Fibroblast of skin of abdomen (primary cell): ENCODE measurements around the gene USE1.

Experiments
- DNase-seq: peaks from one replicate; pipeline ENCODE4 v3.0.0-alpha.2; 2013

USE1 gene

GRCh38 chr19:17205237-17206140 lies 9.7 kb upstream of the USE1 start:
- peak; percentile 24 for DNase-seq

- DNase-seq = no peak
These were observed 8.2 kb upstream of the USE1 start for GRCh38 chr19:17206736-17207581.

DNA sequence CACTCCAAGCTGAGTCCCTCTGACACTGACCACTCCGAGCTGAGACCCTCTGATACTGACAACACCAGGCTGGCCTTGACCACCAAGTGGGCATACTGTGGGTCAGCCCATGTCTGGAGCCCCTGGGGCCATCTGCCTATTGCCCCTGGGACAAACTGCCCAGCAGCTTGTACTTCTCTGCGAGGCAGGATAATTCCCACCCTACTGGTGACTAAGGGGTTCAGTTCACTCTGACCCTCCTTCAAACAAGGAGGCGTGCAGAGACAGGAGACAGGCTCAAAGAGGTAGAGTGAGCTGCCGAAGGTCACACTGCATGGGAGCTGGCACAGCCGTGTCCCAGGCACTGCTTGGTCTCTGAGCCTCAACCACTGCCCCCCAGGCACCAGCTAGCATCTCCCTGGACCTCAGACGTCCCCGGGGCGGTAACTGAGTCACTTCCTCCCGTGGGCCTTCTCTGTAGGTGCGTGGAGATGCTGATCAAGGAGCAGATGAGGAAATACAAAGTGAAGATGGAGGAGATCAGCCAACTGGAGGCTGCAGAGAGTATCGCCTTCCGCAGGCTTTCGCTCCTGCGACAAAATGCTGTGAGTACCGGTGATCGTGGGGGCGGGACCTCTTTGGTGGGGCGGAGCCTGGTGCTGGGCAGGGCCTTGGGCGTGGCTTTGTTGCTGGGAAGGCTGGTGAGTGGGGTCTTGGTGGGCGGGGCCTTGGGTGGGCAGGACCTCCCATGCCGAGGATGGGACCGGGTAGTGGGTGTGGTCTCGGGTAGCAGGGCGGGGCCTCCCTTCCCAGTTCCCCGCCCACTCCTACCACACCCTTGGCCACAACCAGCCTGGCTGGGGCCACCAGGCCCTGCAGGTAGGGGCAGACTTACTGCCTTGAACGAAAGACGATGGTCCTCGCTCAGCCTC lies 5.8 kb upstream of the USE1 start:
- peak; percentile 35 for DNase-seq

DNA sequence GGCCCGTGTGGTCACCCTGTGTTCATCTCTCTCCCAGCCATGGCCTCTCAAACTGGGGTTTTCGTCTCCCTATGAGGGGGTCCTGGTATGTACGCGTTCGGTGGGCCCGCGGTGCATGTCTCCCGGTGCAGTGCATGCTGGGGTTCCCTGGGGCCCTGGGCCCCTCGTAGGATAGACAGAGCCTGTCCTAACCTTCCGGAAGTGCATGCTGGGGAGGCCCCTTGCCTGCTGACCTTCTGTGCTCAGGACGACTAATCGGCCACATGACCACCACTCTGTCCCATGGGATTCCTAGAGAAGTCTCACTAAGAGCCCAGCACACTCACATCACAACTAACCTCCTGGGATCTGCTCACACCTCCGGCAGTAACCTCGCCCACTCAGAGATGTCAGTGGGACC lies 4.9 kb upstream of the USE1 start:
- no peak for DNase-seq

DNA sequence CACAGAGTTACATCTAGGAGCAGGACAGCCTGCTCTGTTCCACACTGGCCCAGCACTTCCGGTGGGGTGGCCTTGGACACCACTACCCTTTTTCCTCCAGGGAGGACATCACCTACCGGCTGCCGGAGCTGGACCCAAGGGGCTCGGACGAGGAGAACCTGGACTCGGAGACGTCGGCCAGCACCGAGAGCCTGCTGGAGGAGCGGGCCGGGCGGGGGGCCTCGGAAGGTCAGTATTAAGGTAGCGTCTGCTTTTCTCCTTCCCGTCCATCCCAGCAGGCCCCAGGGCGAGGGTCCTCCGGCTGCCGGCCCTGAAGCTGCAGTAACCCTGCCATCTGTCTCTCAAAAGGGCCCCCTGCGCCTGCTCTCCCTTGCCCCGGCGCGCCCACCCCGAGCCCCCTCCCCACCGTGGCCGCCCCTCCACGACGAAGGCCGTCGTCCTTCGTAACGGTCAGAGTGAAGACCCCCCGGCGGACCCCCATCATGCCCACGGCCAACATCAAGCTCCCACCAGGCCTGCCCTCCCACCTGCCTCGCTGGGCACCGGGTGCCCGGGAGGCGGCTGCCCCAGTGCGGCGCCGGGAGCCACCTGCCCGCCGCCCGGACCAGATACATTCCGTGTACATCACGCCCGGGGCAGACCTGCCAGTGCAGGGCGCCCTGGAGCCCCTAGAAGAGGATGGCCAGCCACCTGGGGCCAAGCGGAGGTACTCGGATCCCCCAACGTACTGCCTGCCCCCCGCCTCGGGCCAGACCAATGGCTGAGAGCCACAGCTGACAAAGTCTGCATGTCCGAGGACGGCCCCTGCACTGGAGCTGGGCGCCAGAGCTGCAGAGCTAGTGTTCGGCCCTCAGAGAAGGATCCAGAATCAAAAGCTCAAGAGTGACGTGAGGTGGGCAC lies 3.4 kb upstream of the USE1 start:
- DNase-seq = no peak

- no peak for DNase-seq
These were observed 1.8 kb upstream of the USE1 start for GRCh38 chr19:17213334-17213733.

DNA sequence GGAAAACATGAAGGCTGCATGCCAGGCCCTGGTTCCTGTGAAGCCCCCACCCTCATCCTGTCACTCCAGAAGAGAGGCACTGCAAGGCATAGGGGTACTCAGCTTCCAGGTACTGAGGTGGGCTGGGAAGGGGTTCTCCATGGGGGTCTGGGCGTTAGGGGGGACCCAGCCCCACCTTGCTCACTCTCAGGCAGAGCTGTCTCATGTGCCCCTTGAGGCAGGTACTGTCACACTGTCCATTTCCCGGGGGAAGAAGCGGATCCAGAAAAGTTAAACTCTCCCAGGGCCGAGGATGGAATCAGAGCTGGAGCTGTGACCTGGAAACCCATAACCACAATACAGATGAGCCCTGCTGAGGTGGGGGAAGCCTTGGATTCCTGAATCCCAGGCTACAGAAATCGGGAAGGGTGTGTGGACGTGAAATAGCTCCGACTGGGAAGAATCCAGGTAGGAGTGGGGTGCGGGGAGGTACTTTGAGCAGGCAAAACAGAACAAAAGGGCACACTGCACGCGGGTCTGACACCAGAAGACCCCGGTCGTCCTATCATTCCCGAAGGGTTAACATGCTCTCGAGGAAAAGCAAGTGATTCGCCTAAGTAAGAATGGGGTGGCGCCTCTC lies 540 bp upstream of the USE1 start:
- no peak for DNase-seq

- no peak for DNase-seq
These were observed 1.0 kb downstream of the USE1 start for GRCh38 chr19:17216058-17216670.

DNA sequence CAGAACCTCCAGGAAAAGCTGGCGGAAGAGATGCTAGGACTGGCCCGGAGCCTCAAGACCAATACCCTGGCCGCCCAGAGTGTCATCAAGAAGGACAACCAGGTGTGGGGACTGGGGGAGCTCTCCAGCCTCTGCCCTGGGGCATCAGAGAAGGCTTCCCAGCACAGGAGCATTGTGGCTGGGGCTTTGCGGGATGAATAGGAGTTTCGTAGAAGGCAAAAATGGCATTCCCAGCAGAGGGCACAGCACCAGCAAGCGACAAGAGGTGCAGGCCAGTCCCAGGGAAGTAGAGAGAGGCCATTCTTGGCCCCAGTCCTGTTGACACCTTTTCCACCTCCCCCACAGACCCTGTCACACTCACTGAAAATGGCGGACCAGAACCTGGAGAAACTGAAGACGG lies 4.1 kb downstream of the USE1 start:
- DNase-seq = no peak

DNA sequence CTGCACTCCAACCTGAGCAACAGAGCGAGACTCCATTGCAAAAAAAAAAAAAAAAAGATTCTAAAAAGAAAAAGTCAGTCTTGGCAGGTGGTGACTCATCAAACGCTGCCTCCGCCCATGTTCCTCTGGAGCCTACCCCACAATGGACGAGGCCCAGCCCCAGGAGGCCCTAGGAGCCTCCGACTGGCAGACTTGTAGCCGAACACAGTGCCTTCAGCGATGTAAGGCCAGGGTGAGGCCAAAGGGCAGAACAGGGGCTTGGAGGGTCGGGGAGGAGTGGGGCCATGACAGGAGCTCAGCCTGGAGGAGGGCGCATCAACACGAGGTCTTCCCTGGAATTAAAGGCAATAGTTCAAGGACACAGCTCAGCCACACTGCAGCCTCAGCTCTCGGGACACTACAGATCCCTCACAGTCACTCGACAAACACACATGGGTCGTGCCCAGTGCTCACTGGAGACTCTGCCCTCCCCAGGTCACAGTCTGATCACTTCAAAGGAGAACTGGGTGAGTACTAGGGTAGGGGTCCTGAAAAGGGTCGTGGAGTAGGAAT lies 5.1 kb downstream of the USE1 start:
- peak; percentile 62 for DNase-seq

GRCh38 chr19:17225053-17225452 lies 9.9 kb downstream of the USE1 start:
- DNase-seq = no peak

DNA sequence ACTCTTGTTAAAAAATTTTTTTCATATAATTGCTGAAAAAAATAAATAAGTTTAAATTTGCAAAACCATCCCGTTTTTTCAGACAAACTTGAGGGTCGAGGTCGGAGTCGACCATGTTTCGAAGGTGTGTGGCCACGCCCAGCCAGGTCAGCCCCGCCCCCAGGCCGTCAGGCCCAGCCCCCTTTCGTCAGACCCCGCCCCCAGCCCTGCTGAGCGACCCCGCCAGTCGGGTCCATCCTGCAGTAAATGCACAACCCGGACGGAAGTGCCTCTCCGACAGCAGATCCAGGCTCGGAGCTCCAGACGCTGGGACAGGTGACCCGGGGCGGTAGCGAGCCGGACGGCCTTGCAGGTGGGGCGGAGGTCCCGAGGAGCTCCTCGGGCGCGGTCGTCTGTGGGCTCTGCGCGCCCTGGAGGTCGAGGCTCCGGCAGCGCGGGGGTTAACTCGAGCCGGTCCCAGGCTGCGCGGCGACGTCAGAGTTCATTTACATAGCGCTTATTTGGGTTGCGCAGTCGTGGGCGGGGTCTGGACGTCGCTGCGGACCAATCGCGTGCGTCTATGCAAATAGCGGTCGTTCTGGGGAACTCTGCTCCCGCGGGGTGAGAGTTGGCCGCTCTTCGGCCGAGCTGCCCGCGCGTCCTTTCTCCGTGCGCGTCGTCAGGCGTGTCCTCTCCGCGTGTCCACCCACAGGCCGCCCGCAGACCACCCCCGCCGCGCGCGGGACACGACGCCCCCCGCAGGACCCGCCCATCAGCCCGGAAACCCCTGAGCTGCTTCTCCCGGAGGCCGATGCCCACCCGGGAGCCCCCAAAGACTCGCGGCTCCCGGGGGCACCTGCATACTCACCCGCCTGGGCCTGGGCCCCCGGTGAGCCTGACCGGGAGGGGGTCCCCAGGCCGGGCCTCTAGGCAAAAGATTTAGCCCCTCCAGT lies 11.1 kb downstream of the USE1 start, which contains the start of gene OCEL1:
OCEL1 (plus strand) TSS at position 225 of the 932 bp plus-strand sequence; CDS start at position 247, 22 bp downstream.
- DNase-seq = peak; percentile 97

GRCh38 chr19:17227798-17228367 lies 12.7 kb downstream of the USE1 start:
- no peak for DNase-seq

- no peak for DNase-seq
These were observed 14.7 kb downstream of the USE1 start for GRCh38 chr19:17229890-17230289.

- no peak for DNase-seq
These were observed 17.1 kb downstream of the USE1 start for GRCh38 chr19:17232258-17232657.

DNA sequence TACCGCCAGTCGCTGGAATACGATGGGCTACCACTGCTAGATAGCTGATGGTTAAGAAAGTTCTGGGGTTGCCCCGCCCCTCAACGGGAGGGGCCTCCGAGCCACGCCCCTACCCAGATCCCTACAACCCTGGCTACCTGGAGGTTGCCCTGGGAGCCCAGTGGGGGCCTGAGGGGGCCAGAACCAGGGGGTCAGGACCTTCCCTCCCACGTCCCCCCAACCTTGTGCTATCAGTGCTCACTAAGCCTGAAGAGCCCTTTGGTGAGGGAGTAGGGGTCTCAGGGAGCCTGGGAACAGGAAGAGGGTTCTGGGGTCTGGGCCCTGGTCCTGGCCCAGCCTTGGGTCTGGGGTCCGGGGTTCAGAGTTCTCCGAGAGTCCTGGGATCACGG lies 19.7 kb downstream of the USE1 start:
- peak; percentile 29 for DNase-seq

DNA sequence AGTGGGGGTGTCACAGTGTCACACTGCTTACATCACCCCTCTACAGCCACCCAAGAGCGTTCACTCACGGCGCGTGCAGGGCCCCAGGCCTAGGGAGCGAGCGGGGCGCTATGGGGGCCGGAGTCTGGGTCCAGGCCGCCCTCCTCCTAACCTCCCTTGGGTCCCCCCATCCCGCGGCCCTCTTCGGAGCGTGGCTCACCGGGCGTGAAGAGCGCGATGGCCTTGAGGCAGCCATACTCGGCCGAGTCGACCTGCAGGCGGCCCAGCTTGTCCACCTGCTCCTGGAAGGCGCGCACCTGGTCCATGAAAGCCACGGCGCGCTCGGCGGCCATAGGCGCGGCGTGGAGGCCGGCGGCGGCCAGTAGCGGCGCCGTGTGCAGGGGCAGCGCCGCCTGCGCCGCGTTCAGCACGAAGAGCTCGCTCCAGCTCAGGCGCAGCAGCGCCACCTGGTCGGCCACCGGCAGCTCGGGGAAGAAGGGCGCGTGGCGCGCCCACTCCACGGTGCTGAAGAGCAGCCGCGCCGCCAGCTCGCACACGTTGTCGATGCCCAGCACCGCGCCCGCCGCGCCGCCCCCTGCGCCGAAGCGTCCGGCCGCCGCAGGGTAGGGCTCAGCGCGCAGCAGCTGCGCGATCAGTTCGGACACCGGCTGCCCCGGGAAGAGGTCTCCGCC lies 20.3 kb downstream of the USE1 start:
- DNase-seq = peak; percentile 65
